ENCODE data around the gene TMEM40.
A peak's percentile ranks its signal among the peaks of the same experiment; 100 is the strongest.
"Not testable (repeated sequence)": the region's sequence is repeated elsewhere in the genome, so short reads cannot be mapped to it uniquely, and the experiment has no call there.

TMEM40 gene

DNA sequence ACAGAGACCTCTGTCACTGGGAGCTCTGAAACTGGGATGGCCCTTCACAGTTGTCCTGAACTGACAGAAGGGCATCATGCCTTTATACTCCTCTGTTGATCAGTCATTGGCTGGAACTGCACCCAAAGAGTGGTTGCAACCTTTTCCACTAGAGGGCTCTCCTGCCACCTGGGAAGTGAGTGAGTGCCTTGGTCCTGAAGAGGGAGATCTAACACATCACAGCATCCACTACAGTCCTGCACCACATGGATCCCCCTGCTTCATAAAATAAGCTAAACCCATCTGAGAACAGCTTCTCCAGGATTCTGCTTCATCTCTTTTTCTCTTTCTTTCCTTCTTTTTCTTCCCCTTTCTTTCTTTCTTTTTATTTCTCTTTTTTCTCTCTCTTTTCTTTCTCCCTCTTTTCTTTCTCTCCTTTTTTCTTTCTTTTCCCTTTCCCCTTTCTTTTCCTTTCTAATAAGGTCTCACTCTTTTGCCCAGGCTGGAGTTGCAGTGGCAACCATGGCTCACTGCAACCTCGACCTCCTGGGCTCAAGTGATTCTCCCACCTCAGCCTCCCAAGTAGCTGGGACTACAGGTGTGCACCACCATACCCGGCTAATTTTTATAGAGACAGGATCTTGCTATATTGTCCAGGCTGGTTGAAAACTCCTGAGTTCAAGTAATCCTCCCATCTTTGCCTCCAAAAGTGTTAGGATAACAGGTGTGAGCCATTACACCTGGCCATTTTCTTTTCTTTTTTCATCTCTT, 52.4 kb downstream of the TMEM40 start:
- H3K27me3 ChIP-seq (ENCODE audit: insufficient read depth, low read length, poor library complexity), result peaks cover 5% of the 10 kb centered on the region
- H3K9me3 ChIP-seq (ENCODE audit: insufficient read depth, low read length, severe bottlenecking), result no peaks in the 10 kb centered on the region
- no peak overlapping the region for H3K4me2 ChIP-seq (ENCODE audit: insufficient read depth, low read length)
- DNase-seq, result peak; percentile 70
- H4K20me1 ChIP-seq (ENCODE audit: insufficient read depth, low read length), result no peaks in the 10 kb centered on the region
- H3K4me3 ChIP-seq (ENCODE audit: low read depth in 1 of 2, low read length in 2 of 2), result no peak overlapping the region
- no peaks in the 10 kb centered on the region for H3K36me3 ChIP-seq (ENCODE audit: insufficient read depth, low read length)
- H3K27ac ChIP-seq (ENCODE audit: low read length), result no peak overlapping the region
- H3K9ac ChIP-seq (ENCODE audit: low read depth, low read length), result no peak overlapping the region
- no peak overlapping the region for H2AFZ ChIP-seq (ENCODE audit: low read depth, low read length)
- no peaks in the 10 kb centered on the region for H3K79me2 ChIP-seq (ENCODE audit: insufficient read depth, low read length)
- no peak for TF ChIP-seq EZH2 (IDR thresholded peaks at IDR 0.05; ENCODE audit: borderline replicate concordance, low read depth, low read length, severe bottlenecking)
- TF ChIP-seq, protein P1, sequence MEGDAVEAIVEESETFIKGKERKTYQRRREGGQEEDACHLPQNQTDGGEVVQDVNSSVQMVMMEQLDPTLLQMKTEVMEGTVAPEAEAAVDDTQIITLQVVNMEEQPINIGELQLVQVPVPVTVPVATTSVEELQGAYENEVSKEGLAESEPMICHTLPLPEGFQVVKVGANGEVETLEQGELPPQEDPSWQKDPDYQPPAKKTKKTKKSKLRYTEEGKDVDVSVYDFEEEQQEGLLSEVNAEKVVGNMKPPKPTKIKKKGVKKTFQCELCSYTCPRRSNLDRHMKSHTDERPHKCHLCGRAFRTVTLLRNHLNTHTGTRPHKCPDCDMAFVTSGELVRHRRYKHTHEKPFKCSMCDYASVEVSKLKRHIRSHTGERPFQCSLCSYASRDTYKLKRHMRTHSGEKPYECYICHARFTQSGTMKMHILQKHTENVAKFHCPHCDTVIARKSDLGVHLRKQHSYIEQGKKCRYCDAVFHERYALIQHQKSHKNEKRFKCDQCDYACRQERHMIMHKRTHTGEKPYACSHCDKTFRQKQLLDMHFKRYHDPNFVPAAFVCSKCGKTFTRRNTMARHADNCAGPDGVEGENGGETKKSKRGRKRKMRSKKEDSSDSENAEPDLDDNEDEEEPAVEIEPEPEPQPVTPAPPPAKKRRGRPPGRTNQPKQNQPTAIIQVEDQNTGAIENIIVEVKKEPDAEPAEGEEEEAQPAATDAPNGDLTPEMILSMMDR (IDR thresholded peaks at IDR 0.05; ENCODE audit: borderline replicate concordance, extremely low read depth, low read length, poor library complexity, severe bottlenecking), result peak; percentile 84
- peak; percentile 100 for ATAC-seq (ENCODE audit: insufficient read depth, low read depth)
- no peaks in the 10 kb centered on the region for H3K4me1 ChIP-seq (ENCODE audit: insufficient read depth, low read length)

DNA sequence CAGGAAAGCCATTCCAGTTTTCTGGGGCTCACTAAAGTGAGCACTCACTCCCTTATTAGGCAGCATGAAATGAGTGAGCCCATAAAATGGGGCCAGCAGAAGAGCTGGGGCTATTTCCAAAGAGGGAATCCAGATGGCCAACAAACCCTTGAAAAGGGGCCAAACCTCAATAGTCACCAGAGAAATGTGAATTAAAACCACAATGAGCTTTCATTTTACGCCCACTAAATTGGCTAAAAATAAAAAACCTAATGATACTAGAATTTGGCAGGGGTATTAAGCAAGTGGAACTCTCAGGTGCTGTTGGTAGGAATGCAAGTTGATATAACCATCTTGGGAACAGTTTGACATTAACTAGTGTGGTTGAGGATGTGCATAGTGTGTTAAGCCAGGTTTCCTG, 53.1 kb downstream of the TMEM40 start:
- Histone ChIP-seq H3K9me3 (ENCODE audit: insufficient read depth, low read length, severe bottlenecking) (no peaks in the 10 kb centered on the region), H3K4me2 (ENCODE audit: insufficient read depth, low read length) (no peak overlapping the region), H3K27me3 (ENCODE audit: insufficient read depth, low read length, poor library complexity) (peaks cover 5% of the 10 kb centered on the region), H3K4me3 (ENCODE audit: low read depth in 1 of 2, low read length in 2 of 2) (no peak overlapping the region), H4K20me1 (ENCODE audit: insufficient read depth, low read length) (no peaks in the 10 kb centered on the region), H3K79me2 (ENCODE audit: insufficient read depth, low read length) (no peaks in the 10 kb centered on the region), H2AFZ (ENCODE audit: low read depth, low read length) (no peak overlapping the region), H3K36me3 (ENCODE audit: insufficient read depth, low read length) (no peaks in the 10 kb centered on the region), H3K27ac (ENCODE audit: low read length) (no peak overlapping the region), H3K4me1 (ENCODE audit: insufficient read depth, low read length) (no peaks in the 10 kb centered on the region), H3K9ac (ENCODE audit: low read depth, low read length) (no peak overlapping the region)
- ATAC-seq (ENCODE audit: insufficient read depth, low read depth) (no peak), DNase-seq (no peak)
- TF ChIP-seq, protein P1 (IDR thresholded peaks at IDR 0.05; ENCODE audit: borderline replicate concordance, extremely low read depth, low read length, poor library complexity, severe bottlenecking), result no peak
- TF ChIP-seq EZH2 (IDR thresholded peaks at IDR 0.05; ENCODE audit: borderline replicate concordance, low read depth, low read length, severe bottlenecking), result no peak

DNA sequence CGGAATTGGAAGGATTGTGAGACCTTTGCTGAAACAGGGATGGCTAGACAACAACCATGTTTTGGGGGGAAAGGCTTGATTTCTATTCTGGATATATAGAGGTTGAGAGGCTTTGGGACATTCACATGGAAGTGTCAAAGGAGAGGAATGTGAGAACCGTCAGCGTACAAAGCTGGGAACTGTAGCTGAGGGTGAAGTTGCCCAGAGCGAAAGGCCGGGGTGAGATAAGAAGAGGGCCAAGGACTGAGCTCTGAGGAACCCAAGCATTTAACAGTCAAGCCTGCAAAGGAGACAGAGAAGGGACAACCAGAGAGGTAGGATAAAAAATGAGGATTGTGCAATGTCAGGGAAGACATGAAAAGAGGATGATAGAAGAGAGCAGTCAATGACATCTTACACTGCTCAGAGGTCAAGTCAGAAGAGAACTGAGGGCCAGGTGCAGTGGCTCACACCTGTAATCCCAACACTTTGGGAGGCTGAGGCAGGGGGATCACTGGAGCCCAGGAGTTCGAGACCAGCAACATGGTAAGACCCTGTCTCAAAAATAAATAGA, 53.6 kb downstream of the TMEM40 start:
- Histone ChIP-seq H3K4me1 (ENCODE audit: insufficient read depth, low read length) (no peaks in the 10 kb centered on the region), H3K27me3 (ENCODE audit: insufficient read depth, low read length, poor library complexity) (peaks cover 5% of the 10 kb centered on the region), H3K9ac (ENCODE audit: low read depth, low read length) (no peak overlapping the region), H3K4me3 (ENCODE audit: low read depth in 1 of 2, low read length in 2 of 2) (no peak overlapping the region), H3K79me2 (ENCODE audit: insufficient read depth, low read length) (no peaks in the 10 kb centered on the region), H3K27ac (ENCODE audit: low read length) (no peak overlapping the region), H3K36me3 (ENCODE audit: insufficient read depth, low read length) (no peaks in the 10 kb centered on the region), H4K20me1 (ENCODE audit: insufficient read depth, low read length) (no peaks in the 10 kb centered on the region), H3K4me2 (ENCODE audit: insufficient read depth, low read length) (no peak overlapping the region), H2AFZ (ENCODE audit: low read depth, low read length) (no peak overlapping the region), H3K9me3 (ENCODE audit: insufficient read depth, low read length, severe bottlenecking) (no peaks in the 10 kb centered on the region)
- TF ChIP-seq EZH2 (IDR thresholded peaks at IDR 0.05; ENCODE audit: borderline replicate concordance, low read depth, low read length, severe bottlenecking), result no peak
- no peak for DNase-seq
- no peak for ATAC-seq (ENCODE audit: insufficient read depth, low read depth)

DNA sequence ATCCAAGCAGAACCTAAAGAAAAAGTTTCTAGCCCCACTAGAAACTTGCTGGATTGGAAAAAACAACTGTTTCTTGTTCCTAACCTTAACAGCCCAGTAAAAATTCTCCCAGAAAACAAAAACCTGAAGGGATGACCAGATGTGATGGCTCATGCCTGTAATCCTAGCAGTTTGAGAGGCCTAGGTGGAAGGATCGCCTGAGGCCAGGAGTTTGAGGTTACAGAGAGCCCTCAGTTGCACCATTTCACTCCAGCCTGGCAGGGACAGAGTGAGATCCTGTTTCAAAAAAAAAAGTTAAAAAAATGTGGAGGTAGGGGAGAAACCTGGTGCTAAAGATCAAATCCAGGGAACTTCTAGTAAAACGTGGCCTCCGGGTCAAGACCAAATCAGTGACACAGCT, 56.6 kb downstream of the TMEM40 start:
- DNase-seq, result no peak
- H4K20me1 ChIP-seq (ENCODE audit: insufficient read depth, low read length), result no peaks in the 10 kb centered on the region

DNA sequence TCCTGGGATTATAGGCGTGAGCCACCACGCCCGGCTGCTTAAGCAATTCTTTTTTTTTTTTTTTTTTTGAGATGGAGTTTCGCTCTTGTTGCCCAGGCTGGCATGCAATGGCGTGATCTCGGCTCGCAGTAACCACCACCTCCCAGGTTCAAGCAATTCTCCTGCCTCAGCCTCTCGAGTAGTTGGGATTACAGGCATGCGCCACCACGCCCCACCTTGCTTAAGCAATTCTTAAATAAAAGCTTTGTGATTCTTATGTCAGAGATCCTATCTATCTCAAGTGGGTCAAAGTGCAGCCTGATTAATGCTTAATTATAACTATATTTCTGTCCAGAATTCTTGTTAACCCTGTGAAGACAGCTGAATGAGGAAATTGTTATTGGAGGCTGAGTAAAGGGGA, 57.5 kb downstream of the TMEM40 start:
- ATAC-seq (ENCODE audit: insufficient read depth, low read depth); H3K4me3 ChIP-seq (ENCODE audit: low read depth in 1 of 2, low read length in 2 of 2); H3K27ac ChIP-seq (ENCODE audit: low read length); H3K4me2 ChIP-seq (ENCODE audit: insufficient read depth, low read length); H3K27me3 ChIP-seq (ENCODE audit: insufficient read depth, low read length, poor library complexity); DNase-seq; H3K9ac ChIP-seq (ENCODE audit: low read depth, low read length); H4K20me1 ChIP-seq (ENCODE audit: insufficient read depth, low read length); H3K79me2 ChIP-seq (ENCODE audit: insufficient read depth, low read length); H3K4me1 ChIP-seq (ENCODE audit: insufficient read depth, low read length); H3K9me3 ChIP-seq (ENCODE audit: insufficient read depth, low read length, severe bottlenecking); H2AFZ ChIP-seq (ENCODE audit: low read depth, low read length); H3K36me3 ChIP-seq (ENCODE audit: insufficient read depth, low read length): not testable (repeated sequence)

More for the DNA sequence above, 56.6 kb downstream of the TMEM40 start:
- no peaks in the 10 kb centered on the region for H3K9me3 ChIP-seq (ENCODE audit: insufficient read depth, low read length, severe bottlenecking)
- no peak overlapping the region for H2AFZ ChIP-seq (ENCODE audit: low read depth, low read length)
- H3K9ac ChIP-seq (ENCODE audit: low read depth, low read length), result no peak overlapping the region
- H3K79me2 ChIP-seq (ENCODE audit: insufficient read depth, low read length), result no peaks in the 10 kb centered on the region
- no peaks in the 10 kb centered on the region for H3K27me3 ChIP-seq (ENCODE audit: insufficient read depth, low read length, poor library complexity)
- no peaks in the 10 kb centered on the region for H3K36me3 ChIP-seq (ENCODE audit: insufficient read depth, low read length)
- H3K27ac ChIP-seq (ENCODE audit: low read length), result no peak overlapping the region
- ATAC-seq (ENCODE audit: insufficient read depth, low read depth), result no peak
- H3K4me1 ChIP-seq (ENCODE audit: insufficient read depth, low read length), result no peaks in the 10 kb centered on the region
- no peak overlapping the region for H3K4me2 ChIP-seq (ENCODE audit: insufficient read depth, low read length)
- TF ChIP-seq, protein P1 (IDR thresholded peaks at IDR 0.05; ENCODE audit: borderline replicate concordance, extremely low read depth, low read length, poor library complexity, severe bottlenecking), result no peak
- no peak for TF ChIP-seq EZH2 (IDR thresholded peaks at IDR 0.05; ENCODE audit: borderline replicate concordance, low read depth, low read length, severe bottlenecking)
- H3K4me3 ChIP-seq (ENCODE audit: low read depth in 1 of 2, low read length in 2 of 2), result no peak overlapping the region
